GM21529 (cell line): ENCODE measurements around the gene CD79A.

Source experiments
- ATAC-seq: cut with Tn5 transposase; IDR thresholded peaks from one replicate; pipeline ENCODE4 v1.9.1; 2021; ENCODE audit not compliant: unreplicated experiment

Gene CD79A

DNA sequence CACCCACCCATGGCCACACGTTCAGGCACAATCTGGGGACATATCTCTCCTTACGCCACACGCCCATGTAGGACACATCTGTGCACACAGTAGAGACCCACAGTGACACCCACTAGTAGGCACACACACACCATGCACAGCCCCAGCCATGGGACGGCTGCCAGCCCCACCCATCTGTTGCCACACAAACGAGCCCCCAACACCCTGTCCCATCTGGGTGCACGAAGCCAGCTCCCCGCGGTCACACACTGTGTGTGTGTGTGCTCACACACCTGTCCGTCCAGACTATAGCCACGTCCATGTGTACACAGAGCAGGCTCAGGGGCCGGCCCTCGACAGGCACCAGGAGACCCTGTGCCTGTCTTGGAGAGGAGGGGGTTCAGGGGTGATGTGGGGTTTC is 40.6 kb downstream of the CD79A start:
- no peak for ATAC-seq

DNA sequence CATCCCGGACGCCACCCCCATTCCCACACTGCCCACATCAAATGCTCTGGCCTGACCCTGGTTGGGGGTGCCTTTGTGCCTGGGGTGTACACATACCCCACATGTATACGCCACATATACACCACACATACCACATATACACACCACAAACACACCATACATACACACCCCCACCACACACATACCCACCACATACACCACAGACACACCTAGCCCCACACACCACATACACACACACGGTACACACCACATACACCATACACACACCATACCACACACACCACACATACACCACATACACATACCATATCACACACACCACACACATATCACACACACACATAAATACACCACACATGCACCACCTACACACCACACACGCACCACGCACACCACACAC is 41.0 kb downstream of the CD79A start:
- no peak for ATAC-seq

DNA sequence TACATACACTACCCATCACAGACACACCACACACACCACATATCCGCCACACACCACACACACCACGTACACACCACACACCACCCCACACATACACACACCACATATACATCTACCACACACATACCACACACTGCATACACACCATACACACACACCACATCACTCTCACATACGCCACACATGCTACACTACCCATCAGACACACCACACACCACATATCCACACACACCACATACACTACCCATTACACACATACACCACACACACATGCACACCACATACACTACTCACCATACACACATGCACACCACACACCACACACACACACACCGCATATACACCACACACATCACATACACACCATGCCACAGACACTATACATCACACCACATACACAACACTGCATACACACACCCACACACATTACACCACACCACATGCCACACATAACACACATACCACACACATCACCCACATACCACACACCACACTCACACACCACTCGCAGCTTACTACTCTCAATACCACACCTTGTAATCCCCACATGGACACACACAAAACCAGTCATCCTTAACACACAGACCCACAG is 41.7 kb downstream of the CD79A start:
- ATAC-seq, result no peak

DNA sequence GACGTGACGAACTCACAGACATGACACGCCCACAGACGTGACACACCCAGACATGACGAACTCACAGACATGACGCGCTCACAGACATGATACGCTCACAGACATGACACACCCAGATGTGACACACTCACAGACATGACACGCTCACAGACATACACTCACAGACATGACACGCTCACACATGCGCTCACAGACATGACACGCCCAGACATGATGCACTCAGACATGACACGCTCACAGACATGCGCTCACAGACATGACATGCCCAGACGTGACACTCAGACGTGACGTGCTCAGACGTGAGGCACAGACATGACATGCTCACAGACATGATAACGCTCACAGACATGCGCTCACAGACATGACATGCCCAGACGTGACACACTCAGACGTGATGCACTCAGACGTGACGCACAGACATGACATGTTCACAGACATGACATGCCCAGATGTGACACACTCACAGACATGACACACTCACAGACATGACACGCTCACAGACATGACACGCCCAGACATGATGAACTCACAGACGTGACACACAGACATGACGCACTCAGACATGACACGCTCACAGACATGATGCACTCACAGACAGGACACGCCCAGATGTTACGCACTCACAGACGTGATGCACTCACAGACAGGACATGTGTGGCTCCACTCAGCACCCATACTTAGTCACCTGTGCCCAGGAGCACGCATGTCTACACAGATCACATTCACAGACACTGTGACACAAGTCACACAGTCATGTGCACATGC is 43.1 kb downstream of the CD79A start:
- ATAC-seq, result no peak

DNA sequence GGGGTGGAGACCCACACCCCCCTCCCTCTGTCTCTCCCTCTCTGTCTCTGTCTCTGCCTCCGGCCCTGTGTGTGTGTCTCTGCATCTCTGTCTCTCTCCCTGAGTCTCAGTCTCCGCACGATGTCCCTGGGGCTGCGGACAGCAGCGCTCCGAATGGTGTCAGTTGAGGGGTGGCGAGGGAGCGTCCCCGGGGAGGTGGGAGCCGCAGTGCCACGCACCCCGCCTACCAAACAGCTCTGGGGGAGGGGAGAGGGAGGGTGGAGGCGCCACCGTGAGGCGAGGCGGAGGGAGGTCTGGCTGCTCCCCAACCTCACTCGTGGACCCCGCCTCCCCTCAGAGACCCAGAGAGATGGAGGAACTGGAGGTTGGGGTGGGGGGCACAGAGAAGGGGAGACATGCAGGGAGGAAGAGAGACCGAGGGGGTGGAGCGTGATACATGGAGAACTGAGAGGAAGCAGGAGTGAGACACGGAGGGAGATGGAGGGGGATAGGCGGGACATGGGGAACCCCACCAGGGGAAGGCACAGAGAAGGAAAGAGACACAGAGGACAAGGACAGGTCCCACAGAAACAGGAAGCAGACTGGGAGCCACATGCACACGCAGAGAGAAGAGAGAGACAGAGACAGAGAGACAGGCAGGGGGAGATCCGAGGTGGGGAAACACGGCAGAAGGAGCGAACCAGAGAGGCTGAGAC is 44.0 kb downstream of the CD79A start:
- ATAC-seq, result no peak

DNA sequence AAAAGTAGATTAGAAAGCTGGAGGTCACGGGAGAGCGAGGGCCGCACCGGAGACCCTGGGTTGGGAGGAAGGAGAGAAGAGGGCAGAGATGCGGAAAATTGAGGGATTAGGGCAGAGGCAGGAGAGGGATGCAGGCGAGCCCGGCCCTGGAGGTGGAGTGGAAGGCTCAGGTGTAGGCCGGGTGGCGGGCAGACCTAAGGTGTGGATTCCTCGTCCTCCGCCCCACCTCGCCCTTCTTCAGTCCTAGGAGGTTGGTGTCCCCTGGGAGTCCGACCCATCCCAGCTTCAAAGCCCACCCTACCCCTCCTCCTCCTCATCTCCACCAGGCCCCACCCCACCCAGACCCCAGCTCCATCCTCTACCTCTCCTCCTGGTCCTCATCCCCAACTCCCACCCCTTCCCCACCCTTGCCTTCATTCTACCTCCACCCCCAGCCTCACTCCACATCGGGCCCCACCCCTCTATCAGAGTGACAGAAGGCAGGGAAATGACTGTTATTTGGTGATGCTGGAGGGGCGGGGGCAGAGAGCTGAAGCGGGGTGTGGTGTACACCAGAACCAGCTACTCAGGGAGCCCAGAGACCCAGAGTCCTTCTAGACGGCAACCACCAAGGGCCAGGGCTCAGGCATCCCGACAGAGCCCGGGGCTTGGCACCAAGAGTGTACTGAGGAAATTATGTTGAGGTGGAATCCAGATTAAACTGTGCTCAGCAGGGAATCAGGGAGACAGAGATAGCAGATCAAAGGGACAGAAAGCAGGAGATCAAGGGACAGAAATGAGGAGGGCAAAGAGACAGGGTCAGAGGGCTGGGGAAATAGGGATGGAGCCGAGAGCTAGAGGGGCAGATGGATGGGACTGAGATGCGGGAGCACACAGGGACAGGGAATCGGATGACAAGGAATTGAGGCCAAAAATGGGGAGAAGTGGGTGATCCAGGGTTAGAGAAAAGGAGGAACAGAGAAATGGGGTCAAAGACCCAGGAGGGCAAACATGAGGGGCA is 44.8 kb downstream of the CD79A start:
- no peak for ATAC-seq

DNA sequence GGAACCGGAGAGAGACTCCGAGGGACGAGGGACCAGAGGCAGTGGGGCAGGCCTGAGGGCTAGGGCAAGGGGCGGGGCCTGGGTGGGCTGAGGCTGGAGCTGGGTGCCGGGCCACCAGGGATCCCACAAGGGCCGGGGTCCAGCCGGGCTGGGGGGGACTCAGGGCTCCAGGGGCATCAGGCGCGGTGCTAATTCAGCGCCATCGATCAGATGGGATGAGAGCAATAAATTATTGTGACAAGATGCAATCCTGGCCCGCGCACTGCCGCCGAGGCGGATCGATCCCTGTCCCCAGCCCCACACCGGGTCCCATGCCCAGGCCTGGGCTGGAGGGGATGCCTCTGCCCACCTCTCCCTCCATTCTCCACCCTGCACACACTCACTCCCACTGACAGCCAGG is 45.5 kb downstream of the CD79A start:
- no peak for ATAC-seq

DNA sequence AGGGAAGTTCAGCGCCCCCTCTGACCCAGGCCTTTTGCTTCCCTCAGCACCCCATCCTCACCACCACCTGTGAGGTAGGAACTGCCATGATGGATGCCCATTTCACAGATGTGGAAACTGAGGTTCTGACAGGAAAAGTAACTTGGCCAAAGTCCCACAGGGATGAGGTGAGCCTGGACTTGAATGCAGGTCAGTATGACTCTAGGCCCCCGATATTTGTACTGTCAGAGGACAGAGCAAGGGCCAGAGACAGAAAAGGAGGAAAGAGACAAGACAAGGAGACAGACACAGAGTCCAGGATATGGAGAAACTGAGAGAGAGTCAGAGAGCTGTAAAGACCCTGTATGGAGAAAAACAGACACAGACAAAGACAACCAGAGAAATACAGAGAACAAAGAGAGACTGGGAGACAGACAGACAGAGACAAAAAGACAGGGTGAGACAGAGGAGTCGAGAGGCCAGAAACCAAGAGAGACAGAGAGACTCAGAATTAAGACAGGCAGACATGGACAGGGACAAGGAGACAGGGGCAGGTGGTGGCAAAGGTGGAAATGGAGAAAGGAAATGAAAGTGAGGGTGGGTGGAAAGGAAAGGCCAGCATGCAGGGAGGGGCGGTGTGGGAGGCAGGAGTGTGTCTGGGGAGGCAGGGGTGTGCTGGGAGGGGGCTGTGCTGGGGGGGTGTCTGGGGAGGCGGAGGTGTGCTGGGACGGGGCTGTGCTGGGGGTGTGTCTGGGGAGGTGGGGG is 46.1 kb downstream of the CD79A start:
- no peak for ATAC-seq

DNA sequence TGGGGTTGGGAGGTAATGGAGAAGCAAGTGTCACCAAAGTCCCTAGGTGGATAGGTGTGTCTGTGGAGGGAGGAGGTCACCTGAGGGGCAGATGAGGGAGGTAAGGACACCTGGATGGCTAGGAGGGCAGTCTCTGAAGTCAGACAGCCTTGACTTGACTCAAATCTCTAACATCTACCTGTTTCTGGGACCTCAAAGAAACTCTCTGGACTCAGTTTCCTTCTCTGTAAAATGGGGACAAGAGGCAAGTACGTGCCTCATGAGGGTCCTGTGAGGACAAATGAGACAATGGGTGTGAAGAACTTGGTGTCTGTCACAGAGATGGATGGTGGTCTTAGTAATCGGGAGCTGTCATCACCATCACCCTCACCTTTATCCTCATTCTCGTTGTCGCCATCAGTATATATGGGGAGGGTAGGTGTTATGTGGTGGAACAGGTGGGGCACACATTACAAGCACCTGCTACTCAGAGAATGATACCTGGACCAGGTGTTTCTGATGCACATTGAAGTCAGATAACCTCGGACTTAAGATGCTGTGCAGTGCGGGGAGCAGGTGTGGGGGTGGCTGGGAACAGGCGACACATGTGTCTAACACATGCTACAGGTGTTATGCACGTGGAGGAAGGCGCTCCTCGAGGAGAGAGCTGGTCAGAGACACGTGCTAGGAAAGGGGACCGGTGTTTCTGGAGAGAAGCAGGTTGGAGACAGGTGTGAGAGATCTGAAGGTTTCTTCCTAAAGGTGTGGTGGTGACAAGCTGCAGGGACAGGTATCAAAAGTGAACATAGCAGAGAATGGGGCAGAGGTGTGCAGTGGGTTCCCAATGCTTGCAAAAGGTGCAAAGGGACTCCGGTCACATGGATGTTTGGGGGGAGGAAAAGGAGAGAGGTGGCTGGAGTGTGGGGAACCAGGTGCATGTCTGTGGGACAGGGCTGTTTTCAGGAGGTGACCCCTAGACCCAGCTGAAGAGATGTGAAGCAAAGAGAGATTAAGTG is 47.4 kb downstream of the CD79A start:
- no peak for ATAC-seq

DNA sequence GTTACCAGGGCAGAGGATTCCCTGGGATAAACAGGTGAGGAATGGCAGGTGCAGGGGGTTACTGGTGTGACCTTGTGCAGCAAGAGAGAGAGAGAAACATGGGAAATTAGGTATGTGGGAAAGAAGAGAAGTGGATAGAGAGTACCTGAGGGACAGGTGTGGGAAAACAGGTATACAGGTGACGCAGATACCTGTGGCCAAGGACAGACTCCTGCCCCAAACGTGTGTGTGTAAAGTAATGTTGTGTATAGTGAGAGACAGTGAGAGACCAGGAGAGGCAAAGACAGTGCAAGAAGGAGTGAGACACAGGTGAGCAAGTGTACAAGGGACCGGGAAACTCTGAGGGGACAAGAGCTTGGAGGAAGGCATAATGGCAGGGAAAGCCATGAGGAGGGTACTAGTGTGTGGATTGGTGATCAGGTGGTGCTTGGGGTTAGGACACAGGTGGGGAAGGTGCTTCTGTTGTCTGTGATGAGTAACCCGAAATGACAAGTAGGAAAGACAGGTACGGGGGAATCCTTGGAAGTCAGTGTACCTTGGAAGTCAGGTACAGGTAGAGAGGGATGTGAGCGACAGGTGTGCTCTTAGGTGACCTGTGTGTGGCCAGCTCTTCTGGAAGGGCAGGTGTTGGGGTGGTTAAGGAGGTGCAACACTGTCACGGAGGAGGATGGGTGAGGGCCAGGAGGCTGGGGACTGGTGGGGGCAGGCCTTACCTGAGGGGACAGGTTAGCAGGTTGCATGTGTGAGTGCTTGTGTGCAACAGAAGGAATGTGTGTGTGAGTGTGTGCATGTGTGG is 48.3 kb downstream of the CD79A start:
- no peak for ATAC-seq

DNA sequence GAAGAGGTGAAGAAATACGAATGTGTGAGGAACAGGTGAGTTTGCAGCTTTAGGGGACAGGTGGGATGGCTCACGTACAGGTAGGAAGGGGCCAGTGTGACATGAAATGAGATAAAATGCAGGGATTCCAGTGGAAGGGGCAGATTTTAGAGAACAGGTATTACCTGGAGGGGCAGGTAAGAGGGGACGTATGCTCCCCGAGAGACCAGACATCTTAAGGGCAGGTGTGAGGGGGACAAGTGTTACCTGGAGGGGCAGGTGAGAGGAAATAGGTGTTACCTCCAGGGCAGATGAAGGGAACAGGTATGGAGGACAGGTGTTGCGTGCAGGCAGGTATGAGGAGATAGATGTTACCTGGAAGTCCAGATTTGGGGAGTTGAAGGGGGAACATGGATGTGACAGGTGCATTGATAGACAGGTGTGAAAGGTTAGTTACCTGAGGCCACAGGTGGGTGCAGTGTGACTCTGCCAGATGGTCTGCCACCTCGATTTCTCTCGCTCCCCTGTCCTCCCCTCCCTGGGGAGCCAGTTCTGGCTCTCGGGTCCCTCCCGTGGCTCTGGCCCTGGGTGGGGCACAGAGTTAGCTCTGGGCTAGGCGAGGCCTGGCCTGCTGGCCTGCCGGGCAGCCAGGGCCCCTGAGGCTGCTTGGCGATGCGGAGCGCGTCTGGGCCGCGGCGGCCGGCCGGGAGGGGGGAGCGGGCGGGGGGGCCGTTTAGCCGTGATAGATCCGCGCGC is 49.1 kb downstream of the CD79A start:
- no peak for ATAC-seq

DNA sequence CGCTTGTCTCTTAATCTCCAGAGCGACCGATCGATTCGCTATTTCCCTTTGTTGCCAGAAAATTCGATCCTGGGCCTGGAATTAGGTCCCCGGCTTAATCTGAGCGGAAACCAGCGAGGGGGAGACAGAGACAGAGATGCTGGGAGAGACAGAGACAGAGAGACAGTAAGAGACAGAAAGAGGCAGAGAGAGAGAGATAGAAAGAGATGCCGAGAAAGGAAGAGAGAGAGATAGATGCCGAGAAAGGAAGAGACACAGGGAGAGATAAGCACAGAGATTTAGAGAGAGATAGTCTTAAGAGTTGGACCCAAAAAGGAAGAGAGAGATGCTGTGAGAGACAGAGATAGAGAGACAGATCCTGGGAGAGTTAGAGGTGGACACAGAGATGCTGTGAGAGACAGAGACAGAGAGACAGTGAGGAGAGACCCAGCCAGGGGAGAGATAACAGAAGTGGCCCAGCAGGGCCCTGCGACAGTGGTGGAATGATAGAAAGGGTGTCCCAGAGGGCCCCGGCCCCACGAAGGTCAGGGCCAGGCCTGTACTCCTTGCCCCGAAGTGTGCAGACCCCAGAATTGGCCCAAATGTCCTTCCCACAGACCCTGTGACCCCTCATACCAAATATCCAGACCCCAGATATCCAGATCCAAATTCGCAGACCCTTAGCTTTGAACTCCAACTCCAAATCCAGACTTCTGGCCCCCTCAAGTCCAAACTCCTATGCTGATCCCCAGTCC is 49.9 kb downstream of the CD79A start:
- ATAC-seq, result no peak

DNA sequence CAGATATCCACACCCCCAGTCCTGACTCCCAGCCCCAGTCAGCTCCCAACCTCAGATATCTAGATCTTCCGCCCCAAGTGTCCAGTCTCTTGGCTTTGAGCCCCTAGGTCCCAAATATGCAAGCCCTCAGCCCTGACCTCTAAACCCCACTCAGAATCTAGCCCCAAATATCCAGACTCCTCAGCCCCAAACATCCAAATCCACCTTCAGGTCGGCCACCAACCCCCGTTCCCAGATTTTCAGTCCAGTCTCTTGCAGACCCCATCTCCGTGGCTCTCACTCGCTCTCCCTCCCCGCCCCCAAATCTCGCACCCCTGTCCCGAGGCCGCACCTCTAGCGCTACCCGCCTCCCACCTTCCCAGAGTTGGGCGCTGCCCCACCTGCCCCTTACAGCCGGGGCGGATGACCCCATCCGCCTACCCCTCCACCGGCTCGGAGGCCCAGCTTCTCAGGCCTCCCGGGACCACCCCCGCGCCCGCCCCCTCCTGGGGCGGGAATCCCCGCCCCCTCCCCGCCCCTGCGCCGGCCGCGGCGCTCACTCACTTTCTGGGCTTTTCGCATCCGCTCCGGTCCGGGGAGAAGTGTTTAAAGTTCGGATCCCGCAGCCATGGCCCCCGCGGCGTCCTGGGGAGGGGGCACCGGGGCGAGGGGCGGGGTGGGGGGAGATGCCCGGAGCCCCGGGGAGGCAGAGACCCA is 50.6 kb downstream of the CD79A start:
- no peak for ATAC-seq

DNA sequence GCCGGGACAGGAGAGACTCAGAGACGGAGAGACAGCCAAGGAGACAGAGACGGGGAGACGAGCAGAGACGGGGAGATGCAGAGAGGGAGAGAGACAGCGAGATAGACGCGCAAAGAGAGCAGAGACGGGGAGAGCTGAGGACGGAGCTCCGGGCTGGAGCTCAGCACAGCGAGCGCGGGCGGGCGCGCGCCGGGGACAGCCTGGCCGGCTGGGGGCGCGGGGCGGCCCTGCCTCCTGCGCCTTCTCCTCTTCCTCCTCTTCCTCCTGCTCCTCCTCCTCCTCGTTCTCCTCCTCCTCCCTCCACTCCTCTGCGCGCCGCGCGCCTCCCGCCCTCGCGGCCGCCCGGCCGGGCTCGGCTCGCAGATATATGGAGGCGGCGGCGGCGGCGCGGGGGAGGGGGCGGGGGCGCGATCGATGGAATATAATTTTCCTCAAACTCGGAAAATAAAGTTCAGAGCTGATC is 51.2 kb downstream of the CD79A start, which contains the start of gene ERFL:
Gene ERFL, minus strand, starts transcription at position 229 of the 463 bp plus-strand sequence. CDS start 15,530 bp downstream, outside the sequence.
- ATAC-seq, result no peak

DNA sequence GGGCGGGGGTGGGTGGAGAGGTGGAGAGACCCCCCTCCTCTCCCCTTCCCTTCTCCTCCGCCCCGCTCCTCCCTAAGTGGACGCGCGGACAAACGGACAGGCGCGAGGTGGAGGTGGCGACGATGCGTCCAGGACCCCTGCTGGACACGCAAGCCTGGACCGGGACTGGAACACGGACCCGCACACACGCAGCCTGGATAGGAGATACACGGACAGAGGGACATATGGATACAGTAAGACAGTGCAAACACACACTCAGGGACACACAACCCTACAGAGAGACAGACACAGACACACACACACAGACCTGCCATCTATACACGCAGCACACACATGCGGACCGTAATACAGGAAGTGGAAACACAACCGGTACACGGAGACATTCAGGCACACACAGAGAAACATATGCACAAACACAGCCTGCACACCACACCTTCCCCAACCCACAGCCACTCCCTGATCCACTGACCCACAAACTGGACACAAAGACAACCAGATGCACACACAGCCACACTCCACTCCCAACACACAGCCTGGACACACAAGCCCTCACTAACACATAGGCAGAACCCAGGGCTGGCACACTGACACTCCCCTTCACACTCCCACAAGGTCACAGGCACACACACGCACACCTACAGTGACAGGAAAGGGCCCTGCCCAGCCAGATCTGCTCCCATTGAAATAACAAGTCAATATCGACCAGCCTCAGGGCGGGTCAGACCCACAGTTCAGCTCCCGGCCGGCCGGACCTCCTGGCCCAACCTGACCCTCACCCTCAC is 51.9 kb downstream of the CD79A start:
- ATAC-seq, result no peak
